Spleen (tissue), 7 donors: ENCODE data around the gene PCGF5.

Source experiments
- POLR2A ChIP-seq, 3 donors: fragments of 450-650 bp; IDR thresholded peaks; one replicate each; pipeline ENCODE4 v1.5.1; 2017; ENCODE audit warnings: antibody characterized with exemption in 3 of 3, mild to moderate bottlenecking in 1 of 3
- POLR2AphosphoS5 ChIP-seq, 3 donors: sonication (generic); formaldehyde crosslinking; IDR thresholded peaks; one replicate each; pipeline ENCODE4 v1.5.1; 2017; ENCODE audit warnings: antibody characterized with exemption in 3 of 3
- TF ChIP-seq, protein P1 (sequence below), 11 experiments: fragments of 200-600 bp in 7 of 11; fragments of 450-650 bp in 4 of 11; sonication (generic) in 4 of 11; IDR thresholded peaks in 8 of 11; conservative IDR thresholded peaks in 3 of 11; 1 replicate in 7 of 11; 2 replicates in 4 of 11; pipeline versions ENCODE4 v1.4.0 to v1.8.0; 2016 to 2021; ENCODE audit warnings: antibody characterized with exemption in 11 of 11, inconsistent platforms in 4 of 11, mild to moderate bottlenecking in 1 of 11
- donor health status: DM: no; HTN: no; CAD: no; lungs with moderate emphysema.
- donor health status: DM: no; HTN: no; CAD: no.
- donor health status: DM: no; HTN: no; CAD: no.

DNA sequence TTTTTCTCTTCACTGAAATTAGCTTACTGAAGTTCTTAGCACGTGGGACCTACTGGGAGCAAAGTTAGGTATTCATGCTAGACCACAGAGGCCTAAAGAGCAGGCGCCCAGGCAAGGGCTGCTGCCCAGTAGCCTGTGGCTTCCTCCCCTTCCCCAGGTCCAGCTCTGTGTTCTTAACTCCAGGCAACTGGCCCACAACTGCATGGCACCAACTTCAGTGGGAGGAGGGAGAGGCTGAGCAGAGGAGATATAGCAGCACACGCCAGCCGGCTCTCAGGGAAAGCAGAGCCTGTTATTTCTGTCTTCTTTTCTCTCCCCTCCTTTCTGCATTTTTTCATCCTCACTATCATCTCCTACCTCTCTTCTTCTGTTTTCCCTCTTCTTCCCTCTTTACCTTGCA lies 67.4 kb downstream of the PCGF5 start:
- no peak for TF ChIP-seq POLR2AphosphoS5 (IDR thresholded peaks at IDR 0.05)
- TF ChIP-seq, protein P1, sequence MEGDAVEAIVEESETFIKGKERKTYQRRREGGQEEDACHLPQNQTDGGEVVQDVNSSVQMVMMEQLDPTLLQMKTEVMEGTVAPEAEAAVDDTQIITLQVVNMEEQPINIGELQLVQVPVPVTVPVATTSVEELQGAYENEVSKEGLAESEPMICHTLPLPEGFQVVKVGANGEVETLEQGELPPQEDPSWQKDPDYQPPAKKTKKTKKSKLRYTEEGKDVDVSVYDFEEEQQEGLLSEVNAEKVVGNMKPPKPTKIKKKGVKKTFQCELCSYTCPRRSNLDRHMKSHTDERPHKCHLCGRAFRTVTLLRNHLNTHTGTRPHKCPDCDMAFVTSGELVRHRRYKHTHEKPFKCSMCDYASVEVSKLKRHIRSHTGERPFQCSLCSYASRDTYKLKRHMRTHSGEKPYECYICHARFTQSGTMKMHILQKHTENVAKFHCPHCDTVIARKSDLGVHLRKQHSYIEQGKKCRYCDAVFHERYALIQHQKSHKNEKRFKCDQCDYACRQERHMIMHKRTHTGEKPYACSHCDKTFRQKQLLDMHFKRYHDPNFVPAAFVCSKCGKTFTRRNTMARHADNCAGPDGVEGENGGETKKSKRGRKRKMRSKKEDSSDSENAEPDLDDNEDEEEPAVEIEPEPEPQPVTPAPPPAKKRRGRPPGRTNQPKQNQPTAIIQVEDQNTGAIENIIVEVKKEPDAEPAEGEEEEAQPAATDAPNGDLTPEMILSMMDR (IDR thresholded peaks at IDR 0.05 in 8 of 11, conservative IDR thresholded peaks at IDR 0.05 in 3 of 11), result no peak
- no peak for TF ChIP-seq POLR2A (IDR thresholded peaks at IDR 0.05)
